Activated T-helper 1 cell treated with anti-CD3 and anti-CD28 coated beads, Interleukin-2, amount 50 U/mL, for 16 hours (primary cell): ENCODE measurements around the gene APBA2.

Experiments
- DNase-seq, 2 donors: peaks; one replicate each; pipeline ENCODE4 v3.0.0-alpha.2; 2020; ENCODE audit warnings: low read depth in 1 of 2, low spot score in 1 of 2

The APBA2 gene

DNA sequence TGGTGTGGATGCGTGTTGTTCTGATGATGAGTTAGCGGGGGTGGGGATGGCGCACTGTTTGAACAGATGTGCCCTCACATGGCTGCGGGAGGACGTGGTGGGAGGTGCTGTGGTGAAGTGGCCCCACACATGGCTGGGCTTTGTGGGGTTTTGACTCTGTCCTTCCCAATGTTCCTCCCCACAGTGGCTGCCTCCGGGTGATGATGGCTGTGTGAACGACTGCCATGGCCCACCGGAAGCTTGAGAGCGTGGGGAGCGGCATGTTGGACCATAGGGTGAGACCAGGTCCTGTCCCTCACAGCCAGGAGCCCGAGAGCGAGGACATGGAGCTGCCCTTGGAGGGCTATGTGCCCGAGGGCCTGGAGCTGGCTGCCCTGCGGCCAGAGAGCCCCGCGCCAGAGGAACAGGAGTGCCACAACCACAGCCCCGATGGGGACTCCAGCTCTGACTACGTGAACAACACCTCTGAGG lies 167.9 kb downstream of the APBA2 start:
- DNase-seq = no peak

DNA sequence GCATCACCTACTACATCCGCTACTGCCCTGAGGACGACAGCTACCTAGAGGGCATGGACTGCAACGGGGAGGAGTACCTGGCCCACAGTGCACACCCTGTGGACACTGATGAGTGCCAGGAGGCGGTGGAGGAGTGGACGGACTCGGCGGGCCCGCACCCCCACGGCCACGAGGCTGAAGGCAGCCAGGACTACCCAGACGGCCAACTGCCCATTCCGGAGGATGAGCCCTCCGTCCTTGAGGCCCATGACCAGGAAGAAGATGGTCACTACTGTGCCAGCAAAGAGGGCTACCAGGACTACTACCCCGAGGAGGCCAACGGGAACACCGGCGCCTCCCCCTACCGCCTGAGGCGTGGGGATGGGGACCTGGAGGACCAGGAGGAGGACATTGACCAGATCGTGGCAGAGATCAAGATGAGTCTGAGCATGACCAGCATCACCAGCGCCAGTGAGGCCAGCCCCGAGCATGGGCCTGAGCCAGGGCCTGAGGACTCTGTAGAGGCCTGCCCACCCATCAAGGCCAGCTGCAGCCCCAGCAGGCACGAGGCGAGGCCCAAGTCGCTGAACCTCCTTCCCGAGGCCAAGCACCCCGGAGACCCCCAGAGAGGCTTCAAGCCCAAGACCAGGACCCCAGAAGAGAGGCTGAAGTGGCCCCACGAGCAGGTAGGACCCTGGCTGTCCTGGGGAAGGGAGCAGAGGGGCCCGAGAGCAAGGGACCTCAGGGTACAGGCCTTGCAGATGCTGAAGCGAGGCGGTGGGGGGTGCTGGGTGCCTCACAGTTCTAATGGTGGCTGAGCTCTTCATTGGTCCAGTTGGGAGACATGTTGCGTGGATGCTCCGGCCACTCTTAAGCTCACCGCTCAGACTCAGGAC lies 168.6 kb downstream of the APBA2 start:
- no peak for DNase-seq

DNA sequence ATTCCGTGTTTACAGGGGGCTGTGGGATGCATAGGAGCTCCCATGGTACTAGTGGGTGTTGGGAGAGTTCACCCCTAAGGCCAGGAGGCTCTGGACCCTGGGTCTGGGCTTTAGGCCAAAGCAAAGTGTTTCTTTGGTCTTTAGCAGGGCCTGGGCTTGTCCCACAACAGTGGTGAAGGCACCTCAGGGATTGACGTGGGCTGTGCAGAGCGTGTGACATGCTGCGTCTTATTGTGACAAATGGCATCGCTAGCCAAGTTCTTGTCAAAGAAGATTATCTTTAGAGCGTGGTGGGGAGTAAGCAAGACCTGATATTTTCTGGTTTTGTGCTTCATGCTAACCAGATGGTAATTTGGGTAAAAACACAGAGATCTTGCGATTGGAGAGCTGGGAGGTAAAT lies 170.1 kb downstream of the APBA2 start:
- DNase-seq = no peak

DNA sequence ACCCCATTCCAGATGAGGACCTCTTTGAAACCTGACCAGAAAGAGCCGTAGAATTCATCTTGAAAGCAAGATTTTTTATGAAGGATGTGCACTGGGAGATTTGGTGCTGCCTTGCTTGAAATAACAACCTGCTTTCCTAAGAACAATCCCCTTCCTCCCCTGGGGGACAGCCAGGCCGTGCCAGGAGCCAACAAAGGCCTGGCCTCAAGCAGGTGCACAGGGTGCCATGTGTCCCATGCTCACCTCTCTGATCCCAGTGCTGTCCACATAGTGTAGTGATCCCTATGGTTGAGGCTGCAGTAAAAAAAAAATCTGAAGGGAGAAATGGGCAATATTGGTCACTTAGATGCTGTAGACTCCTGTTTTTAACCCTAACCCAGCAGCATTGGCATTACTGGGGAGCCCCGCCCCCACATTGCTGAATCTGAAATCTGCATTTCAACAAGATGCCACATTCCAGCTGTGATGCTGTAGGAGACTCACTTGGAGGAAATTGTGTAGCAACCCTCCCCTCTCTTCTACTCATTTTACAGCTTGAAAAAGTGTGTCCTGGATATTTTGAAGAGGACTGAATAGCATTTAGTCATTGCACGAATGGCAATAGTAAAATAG lies 171.2 kb downstream of the APBA2 start:
- no peak for DNase-seq

DNA sequence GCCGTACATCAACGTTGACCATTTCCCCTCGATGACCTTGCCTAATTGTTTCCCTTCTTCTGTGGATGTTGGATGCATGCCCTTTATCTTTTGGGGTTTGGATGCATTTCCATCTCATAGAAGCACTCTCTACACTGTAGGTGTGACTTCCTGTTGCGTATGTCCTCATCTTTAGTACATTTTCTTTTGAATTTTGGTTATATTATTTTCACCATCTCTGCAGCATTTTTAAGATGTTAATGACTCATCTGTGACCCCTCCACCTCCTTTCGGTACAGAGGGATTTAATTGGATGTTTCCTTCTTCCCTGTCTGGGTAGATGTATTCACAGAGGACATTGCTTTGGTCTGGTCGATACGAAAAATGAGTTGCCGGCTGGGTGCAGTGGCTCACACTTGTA lies 172.1 kb downstream of the APBA2 start:
- no peak for DNase-seq

DNA sequence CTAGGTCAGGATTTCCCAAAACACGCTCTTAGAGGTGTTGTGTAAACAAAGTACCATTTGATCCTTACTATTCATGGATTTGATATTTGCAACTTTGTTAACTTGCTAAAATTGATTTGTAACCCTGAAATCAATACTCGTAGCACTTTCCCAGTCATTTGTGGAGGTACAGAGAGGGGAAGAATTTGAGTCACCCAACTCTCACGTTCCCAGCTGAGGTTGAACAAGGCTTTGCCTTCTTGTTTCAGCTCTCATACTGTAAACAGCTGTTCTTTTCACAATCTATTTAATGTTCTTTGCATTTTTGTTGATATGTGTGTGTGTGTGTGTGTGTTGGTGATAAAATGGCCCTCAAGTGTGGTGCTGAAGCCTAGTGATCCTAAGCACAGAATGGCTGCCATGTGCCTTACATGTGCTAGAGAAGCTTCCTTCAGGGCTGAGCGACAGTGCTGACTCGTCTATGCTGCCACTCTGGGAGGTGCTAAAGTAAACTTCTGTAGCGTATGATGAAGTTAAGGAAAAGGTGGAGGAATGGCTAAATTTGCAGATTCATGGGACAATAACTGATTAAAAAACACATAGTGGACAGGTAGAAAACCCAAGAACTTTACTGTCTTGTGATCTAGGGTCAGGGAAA lies 173.2 kb downstream of the APBA2 start:
- DNase-seq = no peak

DNA sequence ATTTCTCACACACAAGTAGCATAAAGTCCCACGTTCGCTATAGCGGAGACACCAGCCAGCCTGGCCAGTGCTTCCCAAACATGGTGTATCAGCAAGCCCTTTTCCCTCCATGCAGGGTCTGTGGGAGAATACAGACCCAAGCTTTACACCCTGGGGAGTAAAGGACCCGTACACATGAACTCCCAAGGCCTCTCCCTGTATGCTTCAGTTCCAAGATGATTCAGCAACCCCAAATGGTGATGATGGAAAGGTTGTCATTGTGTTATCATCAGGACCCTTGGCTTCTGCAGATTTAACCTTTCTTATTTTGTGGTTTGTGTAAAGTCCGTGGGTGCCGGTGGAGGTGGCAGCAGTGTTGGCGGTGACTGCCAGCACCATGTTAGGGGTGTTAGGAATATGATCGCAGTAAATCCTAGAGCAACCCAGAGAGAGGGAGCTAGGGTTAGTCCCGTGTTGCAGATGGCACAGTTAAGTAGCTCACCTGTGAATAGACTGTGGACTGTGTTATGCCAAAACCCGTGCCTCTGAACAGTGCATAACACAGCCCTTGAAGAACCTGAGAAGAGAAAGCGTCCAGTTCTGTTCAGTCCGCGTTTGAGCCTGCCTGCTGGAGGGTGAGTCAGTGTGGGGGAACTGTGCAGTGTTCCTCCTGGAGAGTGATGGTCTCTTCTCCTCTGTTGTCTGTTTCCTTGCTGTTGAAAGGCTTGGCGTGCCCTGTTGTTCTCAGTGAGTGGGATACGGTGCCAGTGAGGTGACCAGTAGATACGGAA lies 174.3 kb downstream of the APBA2 start:
- no peak for DNase-seq

DNA sequence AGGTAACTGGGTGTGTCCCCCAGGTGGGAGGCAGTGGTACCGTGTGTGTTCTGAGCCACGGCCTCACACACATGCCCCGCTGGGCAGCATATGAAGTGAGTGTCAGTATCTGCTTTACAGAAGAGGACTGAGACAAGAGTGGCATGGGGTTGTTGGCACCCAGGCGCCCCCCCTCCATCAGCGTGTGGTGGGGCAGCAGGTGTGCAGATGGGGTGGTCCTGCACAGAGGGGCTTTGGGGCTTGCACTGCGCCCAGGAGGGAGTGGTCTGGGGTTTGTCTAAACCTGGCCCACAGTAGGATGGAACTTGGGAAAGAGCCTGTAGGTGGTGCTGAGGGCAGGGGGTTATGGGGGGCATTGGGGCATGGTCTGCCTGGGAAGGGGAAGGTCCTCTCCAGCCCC lies 176.0 kb downstream of the APBA2 start:
- no peak for DNase-seq

DNA sequence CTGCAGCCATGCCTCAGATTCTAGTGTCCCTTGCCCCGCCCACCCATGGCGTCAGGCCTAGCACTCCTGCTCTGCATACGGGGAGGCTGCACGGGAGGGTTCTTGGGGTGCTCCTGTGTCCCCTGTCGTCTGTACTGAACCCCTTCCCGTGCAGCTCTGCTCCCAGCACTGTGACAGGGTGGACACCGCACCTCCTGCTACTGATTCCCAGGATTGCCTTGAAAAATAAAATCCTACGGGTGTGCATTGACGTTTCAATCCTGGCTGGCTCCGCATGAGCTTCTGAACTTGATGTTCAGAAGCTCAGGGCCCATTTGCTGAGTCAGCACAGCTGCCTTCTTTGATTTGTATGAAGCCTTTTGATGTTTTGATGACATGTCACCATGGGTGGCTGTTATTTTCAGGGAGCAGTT lies 176.4 kb downstream of the APBA2 start:
- no peak for DNase-seq

DNA sequence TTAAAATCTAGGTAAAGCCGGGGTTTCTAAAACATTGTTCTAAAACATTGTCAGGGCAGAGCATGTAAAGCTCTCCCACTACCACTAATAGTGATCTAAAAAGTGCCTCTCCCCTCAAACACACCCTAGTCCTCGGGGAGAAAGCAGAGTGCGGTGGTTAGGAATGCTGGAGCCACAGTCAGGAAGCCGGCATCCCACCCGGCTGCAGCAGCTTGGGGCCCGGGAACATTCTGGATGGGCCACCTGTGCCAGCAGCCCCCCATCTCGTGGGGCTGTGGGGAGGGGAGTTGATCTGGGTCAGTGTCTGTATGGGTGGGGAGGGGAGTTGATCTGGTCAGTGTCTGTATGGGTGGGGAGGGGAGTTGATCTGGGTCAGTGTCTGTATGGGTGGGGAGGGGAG lies 176.9 kb downstream of the APBA2 start:
- DNase-seq = no peak

DNA sequence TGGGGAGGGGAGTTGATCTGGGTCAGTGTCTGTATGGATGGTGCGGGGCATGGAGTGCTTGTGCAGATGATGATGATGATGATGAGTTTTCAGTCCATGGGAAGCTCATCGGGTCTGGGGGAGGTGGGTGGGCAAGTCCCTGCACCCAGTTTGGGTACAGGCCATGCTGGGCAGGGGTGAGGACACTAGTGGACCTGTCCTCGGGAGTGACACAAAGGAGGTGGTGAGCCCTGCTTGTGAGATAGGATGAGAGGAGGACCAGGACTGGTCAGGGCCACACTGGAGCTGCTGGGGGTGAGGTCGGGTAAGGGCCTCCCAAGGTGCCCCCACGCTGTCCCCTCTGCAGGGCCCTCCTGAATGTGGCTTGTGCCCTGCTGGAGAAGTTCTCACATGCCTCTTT lies 177.9 kb downstream of the APBA2 start:
- no peak for DNase-seq

DNA sequence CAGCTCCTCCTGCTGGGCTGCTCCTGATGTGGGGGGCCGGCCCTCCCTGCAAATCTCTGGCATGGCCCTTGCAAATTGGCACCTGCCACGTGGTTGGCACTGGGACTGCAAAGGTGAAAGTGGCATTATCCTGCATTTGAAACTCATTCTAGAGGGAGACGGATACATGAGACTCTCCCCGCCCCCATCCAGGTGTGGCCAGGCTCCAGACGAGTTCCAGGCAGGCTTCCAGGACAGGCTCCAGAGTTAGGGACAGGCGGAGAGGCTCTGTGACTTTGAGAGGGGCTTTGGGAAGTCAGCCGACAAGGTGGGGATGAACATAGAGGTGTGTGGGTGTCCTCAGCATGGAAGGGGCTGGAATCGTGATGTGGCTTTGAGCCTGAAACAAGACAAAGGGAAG lies 178.5 kb downstream of the APBA2 start:
- DNase-seq = no peak

DNA sequence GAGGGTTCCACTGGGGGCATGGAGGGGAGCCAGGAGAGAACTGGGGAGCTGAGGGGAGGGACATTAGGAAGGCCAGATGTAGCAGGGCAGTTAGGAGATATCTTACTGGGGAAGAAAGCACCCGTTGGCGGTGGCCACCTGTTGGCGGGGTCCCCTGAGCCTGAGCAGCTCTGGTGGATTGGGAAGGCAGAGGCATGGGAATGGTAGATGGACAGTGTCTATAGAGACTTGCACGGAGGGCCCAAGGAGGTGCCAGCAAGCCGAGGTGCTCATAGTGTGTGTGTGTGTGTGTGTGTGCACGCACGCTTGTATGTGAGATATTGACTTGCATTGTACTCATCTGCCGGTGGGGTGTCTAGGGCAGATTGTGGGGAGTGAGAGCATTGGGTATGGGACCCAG lies 179.0 kb downstream of the APBA2 start:
- DNase-seq = no peak

DNA sequence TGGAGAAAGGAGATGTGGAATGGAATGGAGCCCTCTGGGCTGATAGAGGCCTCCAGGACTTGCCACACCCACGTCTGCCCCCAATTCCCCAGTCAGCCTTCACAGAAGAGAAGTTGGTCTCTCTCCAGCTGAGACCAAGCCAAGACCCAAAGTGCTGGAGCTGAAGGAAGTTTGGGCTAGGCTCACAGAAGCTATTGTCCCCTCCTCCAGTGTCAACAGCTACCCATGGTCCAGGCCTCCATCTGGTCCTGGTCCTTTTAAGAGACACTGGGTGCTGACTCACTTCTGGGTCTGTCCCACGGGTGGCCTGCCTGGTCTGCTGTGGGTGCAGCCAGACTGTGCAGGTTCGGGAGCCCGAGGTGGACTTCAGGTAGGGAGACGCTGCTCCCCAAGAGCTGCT lies 179.8 kb downstream of the APBA2 start:
- no peak for DNase-seq

DNA sequence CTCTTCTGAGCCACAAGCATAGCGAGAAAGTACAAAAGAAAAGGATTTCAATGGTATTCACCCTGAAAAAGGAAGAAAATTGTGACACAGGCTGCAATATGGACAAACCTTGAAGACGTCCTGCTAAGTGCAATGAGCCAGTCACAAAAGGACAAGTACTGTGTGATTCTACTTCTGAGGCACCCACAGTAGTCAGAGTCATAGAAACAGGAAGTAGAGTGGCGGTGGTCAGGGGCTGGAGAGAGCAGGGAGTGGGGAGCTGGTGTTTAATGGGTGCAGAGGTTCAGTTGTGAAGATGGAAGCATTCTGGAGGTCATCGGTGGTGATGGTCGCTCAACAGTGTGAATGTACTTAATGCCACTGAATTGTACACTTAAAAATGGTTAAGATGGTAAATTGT lies 180.5 kb downstream of the APBA2 start:
- DNase-seq = no peak

DNA sequence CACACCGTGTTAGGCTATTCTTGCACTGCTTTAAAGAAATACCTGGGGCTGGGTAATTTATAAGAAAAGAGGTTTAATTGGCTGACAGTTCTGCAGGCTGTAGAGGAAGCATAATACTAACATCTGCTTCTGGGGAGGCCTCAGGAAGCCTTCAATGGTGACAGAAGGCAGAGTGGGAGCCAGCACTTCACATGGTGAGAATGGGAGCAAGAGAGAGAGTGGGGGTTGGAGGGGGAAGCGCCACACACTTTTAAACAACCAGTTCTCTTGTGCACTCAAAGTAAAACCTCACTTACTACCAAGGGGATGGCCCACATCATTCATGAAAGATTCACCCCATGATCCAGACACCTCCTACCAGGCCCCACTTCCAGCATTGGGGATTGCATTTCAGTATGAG lies 181.1 kb downstream of the APBA2 start:
- no peak for DNase-seq

DNA sequence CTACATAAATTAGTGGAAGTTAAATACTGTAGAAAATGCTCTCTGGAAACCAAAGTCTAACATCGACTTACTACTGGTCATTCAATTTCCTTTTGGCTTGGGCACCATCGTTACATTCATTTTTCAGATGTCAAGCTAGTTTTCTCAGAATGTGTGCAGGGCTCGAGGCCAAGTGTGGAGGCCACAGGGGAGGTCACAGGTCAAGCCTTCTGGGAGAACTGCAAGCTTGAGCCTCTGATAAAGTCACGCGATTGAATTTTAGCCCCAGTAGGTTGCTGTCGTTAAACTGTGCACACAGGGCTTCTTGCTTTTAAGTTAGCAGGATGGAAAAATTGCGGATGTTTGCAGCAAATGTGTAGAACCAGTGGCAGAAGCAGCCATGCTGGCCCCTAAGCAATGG lies 182.2 kb downstream of the APBA2 start:
- DNase-seq = no peak

DNA sequence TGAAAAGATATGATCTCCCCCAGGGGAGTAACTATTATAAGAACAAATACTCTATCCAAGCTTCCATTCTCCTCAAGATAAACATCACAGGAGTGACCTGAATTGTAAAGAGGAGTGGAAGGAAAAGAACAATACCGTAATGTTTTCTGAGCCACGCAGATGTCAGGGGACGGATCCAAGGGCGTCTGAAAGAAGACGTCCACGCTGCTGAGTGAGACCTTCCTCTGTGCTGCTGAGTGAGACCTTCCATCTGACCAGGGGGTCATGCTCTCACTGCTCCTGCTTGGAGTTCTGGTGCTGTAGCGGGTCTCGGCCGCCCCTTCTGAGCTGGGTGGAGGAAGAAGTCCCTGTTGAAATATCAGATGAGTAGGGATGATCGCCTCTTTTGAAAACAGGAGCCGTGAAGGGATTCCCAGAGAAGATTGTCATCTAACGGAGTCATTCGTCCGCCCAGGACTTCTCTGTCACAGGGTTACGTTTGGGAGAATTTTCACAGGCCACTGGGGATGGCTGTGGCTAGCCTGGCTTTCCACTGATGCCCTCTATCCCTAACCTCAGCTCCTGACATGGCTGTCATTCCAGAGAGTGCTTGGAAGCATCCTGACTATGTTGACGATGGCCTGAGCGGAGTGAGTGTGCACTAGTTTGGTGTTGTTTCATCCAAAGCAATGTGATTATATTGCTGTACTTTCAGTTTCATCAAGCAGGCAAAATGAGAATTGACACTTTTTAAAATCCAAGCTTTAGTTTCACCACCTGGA lies 184.9 kb downstream of the APBA2 start:
- no peak for DNase-seq

DNA sequence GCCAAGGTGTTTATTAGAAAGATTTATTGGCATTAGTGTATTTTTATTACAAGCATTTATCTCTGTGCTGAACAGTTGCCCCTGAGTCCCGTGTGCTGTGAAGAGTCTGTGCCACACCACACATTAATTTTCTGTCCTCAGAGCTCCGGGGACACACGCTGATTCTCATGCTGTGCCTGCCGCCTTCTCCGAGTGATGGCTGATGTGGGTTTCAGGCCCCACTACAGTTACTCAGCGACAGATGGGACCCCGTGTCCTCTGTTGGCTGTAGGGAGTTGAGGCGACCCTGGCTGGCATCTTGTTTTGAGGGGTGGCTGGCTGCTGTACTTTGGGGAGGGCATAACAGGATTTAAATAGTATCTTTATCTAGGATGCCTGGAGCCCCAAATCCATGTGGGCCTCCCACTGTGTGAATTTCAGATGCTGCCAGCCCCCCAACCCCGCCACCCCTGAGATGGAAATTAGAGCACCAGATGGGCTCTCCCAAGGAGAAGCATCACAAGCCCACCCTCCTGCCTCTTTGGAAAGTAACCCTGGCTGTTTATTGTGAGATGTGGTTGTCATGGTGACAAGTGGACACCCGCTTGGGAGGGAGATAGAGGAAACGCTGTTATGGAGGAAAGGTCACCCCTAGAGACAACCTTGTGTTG lies 185.6 kb downstream of the APBA2 start:
- DNase-seq = no peak

DNA sequence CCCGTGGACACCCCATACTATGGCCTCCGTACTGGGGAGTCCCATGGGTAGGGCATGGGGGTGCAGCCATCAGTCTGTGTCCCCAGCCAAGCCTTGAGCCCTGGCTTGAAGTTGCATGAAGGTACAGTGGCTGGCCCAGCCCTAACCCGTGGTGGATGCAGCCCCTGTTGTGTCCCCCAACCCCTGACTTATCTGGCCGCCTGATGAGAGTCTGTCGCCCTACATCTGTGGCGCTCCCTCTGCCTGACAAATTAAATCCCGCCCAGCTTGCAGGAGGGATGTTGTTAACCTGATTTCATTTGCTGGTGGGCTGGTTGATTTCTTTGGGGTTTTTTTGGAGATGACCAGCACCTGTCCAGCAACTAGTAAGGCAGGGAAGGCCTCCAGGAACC lies 186.1 kb downstream of the APBA2 start:
- no peak for DNase-seq
